ENCODE measurements around the gene SLC47A1. TPM values are rescaled to one million over a fixed set of nuclear protein-coding genes. Genes with fewer than 3 reads are reported as not detected.

The SLC47A1 gene
- total RNA-seq, 2 donors from 2014 or later: 2.2 to 4.9 TPM

GRCh38 chr17:19554393-19554792 lies 20.7 kb downstream of the SLC47A1 start:
- H3K27ac ChIP-seq: peak overlapping the region; percentile 16 to 51

GRCh38 chr17:19555746-19556145 lies 22.1 kb downstream of the SLC47A1 start:
- Histone ChIP-seq H3K4me1 (no peaks in the 10 kb centered on the region), H3K27ac (no peak overlapping the region), H3K4me3 (no peak overlapping the region), H3K27me3 (no peaks in the 10 kb centered on the region), H3K36me3 (no peaks in the 10 kb centered on the region), H3K9me3 (peaks cover 0 to 9% of the 10 kb centered on the region in 2 donors)
- no peak for TF ChIP-seq CTCF (IDR thresholded peaks at IDR 0.05)
- no peak for DNase-seq (ENCODE audit: low spot score)

More at GRCh38 chr17:19554393-19554792, 20.7 kb downstream of the SLC47A1 start:
- no peaks in the 10 kb centered on the region for H3K27me3 ChIP-seq
- no peaks in the 10 kb centered on the region for H3K36me3 ChIP-seq
- H3K4me1 ChIP-seq: no peaks in the 10 kb centered on the region
- H3K4me3 ChIP-seq: no peak overlapping the region
- no peak for TF ChIP-seq CTCF (IDR thresholded peaks at IDR 0.05)
- H3K9me3 ChIP-seq: peaks cover 0 to 9% of the 10 kb centered on the region in 2 donors
- DNase-seq (ENCODE audit: low spot score): peak; percentile 59

- no peak overlapping the region for H3K27ac ChIP-seq
- no peak for TF ChIP-seq CTCF (IDR thresholded peaks at IDR 0.05)
These were observed 25.3 kb downstream of the SLC47A1 start for GRCh38 chr17:19558946-19559345.

GRCh38 chr17:19561697-19562318 lies 28.2 kb downstream of the SLC47A1 start:
- Histone ChIP-seq H3K27me3 (no peaks in the 10 kb centered on the region), H3K27ac (no peak overlapping the region), H3K4me3 (no peak overlapping the region), H3K36me3 (no peaks in the 10 kb centered on the region), H3K4me1 (no peaks in the 10 kb centered on the region), H3K9me3 (peaks cover 0 to 9% of the 10 kb centered on the region in 2 donors)
- no peak for TF ChIP-seq CTCF (IDR thresholded peaks at IDR 0.05)
- DNase-seq (ENCODE audit: low spot score): no peak

More at GRCh38 chr17:19558946-19559345, 25.3 kb downstream of the SLC47A1 start:
- Histone ChIP-seq H3K36me3 (no peaks in the 10 kb centered on the region), H3K27me3 (no peaks in the 10 kb centered on the region), H3K4me3 (no peak overlapping the region), H3K4me1 (no peaks in the 10 kb centered on the region), H3K9me3 (peaks cover 0 to 9% of the 10 kb centered on the region in 2 donors)
- DNase-seq (ENCODE audit: low spot score): no peak

- Histone ChIP-seq H3K4me1 (no peaks in the 10 kb centered on the region), H3K36me3 (no peaks in the 10 kb centered on the region), H3K27ac (no peak overlapping the region), H3K9me3 (no peaks in the 10 kb centered on the region), H3K27me3 (no peaks in the 10 kb centered on the region), H3K4me3 (no peak overlapping the region)
- no peak for DNase-seq (ENCODE audit: low spot score)
- no peak for TF ChIP-seq CTCF (IDR thresholded peaks at IDR 0.05)
These were observed 32.3 kb downstream of the SLC47A1 start for GRCh38 chr17:19565817-19566575.

Measured in right atrium auricular region (tissue), 2 donors.